Measurements from ENCODE around the gene FOXC2.

The FOXC2 gene

GRCh38 chr16:86566601-86566965, at the start of gene FOXC2:
TSS of gene FOXC2 (plus strand) at chr16:86566829. CDS start at chr16:86567336, 507 bp downstream.
- TF ChIP-seq, protein P1, sequence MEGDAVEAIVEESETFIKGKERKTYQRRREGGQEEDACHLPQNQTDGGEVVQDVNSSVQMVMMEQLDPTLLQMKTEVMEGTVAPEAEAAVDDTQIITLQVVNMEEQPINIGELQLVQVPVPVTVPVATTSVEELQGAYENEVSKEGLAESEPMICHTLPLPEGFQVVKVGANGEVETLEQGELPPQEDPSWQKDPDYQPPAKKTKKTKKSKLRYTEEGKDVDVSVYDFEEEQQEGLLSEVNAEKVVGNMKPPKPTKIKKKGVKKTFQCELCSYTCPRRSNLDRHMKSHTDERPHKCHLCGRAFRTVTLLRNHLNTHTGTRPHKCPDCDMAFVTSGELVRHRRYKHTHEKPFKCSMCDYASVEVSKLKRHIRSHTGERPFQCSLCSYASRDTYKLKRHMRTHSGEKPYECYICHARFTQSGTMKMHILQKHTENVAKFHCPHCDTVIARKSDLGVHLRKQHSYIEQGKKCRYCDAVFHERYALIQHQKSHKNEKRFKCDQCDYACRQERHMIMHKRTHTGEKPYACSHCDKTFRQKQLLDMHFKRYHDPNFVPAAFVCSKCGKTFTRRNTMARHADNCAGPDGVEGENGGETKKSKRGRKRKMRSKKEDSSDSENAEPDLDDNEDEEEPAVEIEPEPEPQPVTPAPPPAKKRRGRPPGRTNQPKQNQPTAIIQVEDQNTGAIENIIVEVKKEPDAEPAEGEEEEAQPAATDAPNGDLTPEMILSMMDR (IDR thresholded peaks at IDR 0.05; ENCODE audit: extremely low read depth, missing control alignments) = no peak
- peak; percentile 65 for DNase-seq (ENCODE audit: low spot score)

DNA sequence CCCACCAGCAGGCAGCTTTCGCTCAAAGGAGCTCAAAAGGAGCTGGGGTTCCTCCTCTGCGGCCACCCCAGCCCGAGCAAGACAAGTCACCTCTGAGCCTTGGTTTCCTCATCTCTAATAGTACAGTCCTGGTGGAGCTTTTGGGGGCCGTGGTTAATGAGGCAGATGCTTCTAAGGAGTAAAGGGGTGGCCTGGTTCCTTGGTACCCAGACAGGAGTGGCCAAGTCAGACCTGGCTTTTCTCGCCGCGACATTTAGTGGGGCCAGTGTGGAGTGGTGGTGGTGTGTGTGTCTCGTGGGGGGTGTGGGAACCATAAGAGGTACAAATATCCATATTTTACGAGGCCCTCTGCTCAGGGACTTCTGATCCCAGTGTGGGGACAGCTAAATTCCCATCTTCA, 49.6 kb upstream of the FOXC2 start:
- no peak for DNase-seq (ENCODE audit: low spot score)
- TF ChIP-seq, protein P1 (IDR thresholded peaks at IDR 0.05; ENCODE audit: extremely low read depth, missing control alignments) = no peak

- TF ChIP-seq, protein P1 (IDR thresholded peaks at IDR 0.05; ENCODE audit: extremely low read depth, missing control alignments) = peak; percentile 60
- peak; percentile 79 for DNase-seq (ENCODE audit: low spot score)
These were observed 48.9 kb upstream of the FOXC2 start for GRCh38 chr16:86517652-86518258.

- TF ChIP-seq, protein P1 (IDR thresholded peaks at IDR 0.05; ENCODE audit: extremely low read depth, missing control alignments) = no peak
- no peak for DNase-seq (ENCODE audit: low spot score)
These were observed 47.5 kb upstream of the FOXC2 start for GRCh38 chr16:86519007-86519648.

DNA sequence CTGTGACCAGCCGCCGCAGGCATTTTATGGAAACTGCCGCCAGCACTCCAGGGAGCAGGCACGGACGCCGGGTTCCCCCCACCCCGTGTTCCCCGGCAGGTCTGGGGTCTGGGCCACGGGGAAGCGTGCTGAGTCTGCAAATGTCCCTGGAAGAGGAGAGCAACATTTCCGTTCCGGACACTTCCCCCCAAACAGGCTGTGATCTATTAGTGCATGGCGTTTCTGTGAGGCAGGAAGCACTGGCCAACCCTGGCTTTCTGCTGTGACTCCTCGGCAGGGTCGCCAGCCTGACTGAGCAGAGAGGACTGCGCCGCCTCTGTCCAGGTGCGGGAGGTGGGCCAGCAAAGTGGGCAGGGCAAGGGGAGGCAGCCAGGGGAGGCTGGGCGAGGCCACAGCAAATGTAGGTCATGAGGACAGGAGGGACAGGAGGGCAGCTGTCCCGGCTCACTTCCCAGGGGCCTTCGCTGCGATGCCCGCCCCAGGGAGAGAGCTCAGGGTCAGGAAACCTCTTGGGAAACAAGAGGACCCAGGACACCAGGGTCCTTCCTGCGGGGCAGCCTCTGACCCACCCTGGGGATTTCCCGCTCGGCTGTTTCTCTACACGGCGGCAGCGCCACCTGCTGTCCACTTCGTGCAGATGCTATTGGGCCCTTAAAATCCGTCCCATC, 46.8 kb upstream of the FOXC2 start:
- DNase-seq (ENCODE audit: low spot score) = peak; percentile 84
- TF ChIP-seq, protein P1 (IDR thresholded peaks at IDR 0.05; ENCODE audit: extremely low read depth, missing control alignments) = peak; percentile 91

- TF ChIP-seq, protein P1 (IDR thresholded peaks at IDR 0.05; ENCODE audit: extremely low read depth, missing control alignments) = peak; percentile 10
- no peak for DNase-seq (ENCODE audit: low spot score)
These were observed 46.1 kb upstream of the FOXC2 start for GRCh38 chr16:86520317-86521210.
